ENCODE data around the gene GPR27.

DNA sequence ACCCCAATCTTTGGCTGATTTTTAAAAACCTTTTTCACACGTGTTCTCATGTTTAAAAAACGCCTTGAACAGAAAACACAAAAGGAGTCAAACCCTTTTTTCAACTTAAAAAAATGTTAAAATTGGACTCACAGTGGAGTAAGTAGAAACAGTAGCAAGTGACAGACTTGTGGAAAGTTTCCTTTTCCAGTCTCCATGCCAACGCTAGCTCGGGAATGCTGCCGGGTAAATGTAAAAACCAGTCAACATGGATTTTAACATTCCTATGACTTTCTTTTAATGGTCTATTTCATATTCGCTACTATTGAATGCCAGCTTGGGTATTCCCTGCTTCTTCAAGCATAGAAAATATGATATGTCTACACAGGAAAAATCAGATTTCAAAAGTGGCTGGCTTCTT is 32.9 kb downstream of the GPR27 start:
- TF ChIP-seq GATA2 (IDR thresholded peaks at IDR 0.05; ENCODE audit: low read depth, low read length) = no peak
- TF ChIP-seq GATA3 (IDR thresholded peaks at IDR 0.05; ENCODE audit: low read depth, low read length) = no peak

Data from SH-SY5Y (cell line).